ENCODE measurements around the gene ZNF488.

DNA sequence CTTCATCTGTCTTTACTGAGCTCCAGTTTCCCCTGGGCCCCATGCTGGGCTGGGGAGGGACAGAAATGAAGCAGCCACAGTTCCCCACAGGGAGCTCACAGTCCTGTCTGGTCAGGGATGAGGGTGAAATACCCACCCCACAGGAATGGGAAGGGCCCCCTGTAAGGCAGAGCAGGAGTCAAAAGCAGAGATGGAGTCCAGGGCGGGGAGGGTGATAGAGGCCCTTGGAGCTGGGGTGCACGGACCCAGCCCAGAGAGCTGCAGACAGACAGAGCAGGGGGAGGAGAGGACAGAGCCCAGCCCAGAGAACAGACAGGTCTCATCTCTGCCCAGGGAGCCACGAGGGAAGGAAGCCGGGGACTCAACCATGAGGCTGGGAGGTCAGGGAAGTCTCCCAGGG is 34.9 kb upstream of the ZNF488 start:
- TF ChIP-seq, protein P1, sequence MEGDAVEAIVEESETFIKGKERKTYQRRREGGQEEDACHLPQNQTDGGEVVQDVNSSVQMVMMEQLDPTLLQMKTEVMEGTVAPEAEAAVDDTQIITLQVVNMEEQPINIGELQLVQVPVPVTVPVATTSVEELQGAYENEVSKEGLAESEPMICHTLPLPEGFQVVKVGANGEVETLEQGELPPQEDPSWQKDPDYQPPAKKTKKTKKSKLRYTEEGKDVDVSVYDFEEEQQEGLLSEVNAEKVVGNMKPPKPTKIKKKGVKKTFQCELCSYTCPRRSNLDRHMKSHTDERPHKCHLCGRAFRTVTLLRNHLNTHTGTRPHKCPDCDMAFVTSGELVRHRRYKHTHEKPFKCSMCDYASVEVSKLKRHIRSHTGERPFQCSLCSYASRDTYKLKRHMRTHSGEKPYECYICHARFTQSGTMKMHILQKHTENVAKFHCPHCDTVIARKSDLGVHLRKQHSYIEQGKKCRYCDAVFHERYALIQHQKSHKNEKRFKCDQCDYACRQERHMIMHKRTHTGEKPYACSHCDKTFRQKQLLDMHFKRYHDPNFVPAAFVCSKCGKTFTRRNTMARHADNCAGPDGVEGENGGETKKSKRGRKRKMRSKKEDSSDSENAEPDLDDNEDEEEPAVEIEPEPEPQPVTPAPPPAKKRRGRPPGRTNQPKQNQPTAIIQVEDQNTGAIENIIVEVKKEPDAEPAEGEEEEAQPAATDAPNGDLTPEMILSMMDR (conservative IDR thresholded peaks at IDR 0.05 in 1 of 2, IDR thresholded peaks at IDR 0.05 in 1 of 2; ENCODE audit: extremely low read depth in 1 of 2, insufficient read depth in 1 of 2, low read depth in 1 of 2, low read length in 2 of 2) = no peak
- TF ChIP-seq EZH2 (IDR thresholded peaks at IDR 0.05; ENCODE audit: borderline replicate concordance, low read length) = no peak

All from mammary epithelial cell (primary cell).